ENCODE results near the gene CFAP61. TPM values are rescaled to one million over a fixed set of nuclear protein-coding genes. Genes with fewer than 3 reads are reported as not detected.

The CFAP61 gene
- total and polyA plus RNA-seq, 9 of the 15 experiments (the other 6 are each of a cell fraction or from before 2014, with no cell fraction given) = 0.11 TPM; not detected in 8

DNA sequence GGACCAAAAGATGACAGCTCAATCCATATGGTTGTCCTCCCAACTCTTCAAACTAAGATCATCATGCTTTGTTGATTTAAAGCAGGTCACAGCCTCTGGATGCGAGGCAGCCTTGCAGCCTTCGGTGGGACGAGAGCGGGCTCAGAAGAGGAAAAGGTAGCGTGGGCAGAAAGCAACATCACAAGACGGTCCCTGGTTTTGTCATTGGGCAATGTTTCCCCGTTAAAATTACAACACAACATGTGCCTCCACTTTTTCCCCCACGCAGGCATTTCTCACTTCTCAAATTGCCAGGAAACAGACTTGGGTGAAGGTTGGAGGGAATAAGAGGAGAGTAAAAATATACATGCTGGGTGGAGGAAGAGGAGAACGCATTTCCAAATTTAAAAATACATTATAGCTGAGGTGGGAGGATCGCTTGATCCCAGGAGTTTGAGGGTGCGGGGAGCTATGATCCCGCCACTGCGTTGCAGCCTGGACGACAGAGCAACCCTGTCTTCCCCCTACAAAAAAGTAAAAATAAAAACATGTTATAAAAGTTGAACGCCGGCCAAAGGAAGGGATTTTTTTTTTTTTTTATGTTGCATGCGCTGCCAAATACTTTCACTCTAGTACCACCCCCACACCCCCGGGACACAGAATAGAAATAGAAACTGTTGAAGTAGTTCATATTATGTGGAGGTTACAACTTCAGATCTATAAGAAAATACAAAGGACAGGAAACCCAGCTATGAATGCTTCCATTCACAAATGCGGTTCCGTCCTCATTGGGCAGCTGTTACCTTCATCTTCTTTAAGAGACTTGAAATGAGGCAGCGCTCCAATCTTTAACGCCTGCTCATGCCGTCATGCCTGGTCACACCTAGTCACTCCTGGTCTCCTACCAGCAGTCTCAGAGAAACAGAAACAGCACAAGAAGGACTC is 49.0 kb upstream of the CFAP61 start:
- no peak overlapping the region for H3K27ac ChIP-seq (ENCODE audit: extremely low read depth, low read depth, low read length)
- no peak overlapping the region for H3K4me3 ChIP-seq
- in situ Hi-C loops (cut with MboI) = no loop called here

More for the DNA sequence above, 49.0 kb upstream of the CFAP61 start:
- peaks cover 0 to 4% of the 10 kb centered on the region in 2 experiments; a peak in 2 of 5 replicates for H3K4me1 ChIP-seq (replicated peaks in 1 of 2; ENCODE audit: control insufficient read depth in 2 of 2, insufficient read depth in 2 of 2, low read length in 2 of 2)
- no peaks in the 10 kb centered on the region for H3K9me1 ChIP-seq (ENCODE audit: control insufficient read depth, insufficient read depth, low read length)
- no peaks in the 10 kb centered on the region for H3K9me3 ChIP-seq (replicated peaks; ENCODE audit: control insufficient read depth, insufficient read depth, low read depth, low read length)
- no peak for DNase-seq (ENCODE audit: extremely low read depth in 1 of 4, low spot score in 3 of 4)
- ChIA-PET POLR2A (no interaction called here), CTCF (ENCODE audit: low intra/inter-chr PET ratio) (interaction anchor here (0.6 kb wide), 1 partner anchor 14 kb away, joined by 3 read pairs; the partner anchor contains the start of gene NAA20)
- intact Hi-C loops (cut with micrococcal nuclease) = no loop called here
- H3K4me2 ChIP-seq (ENCODE audit: insufficient read depth, low read length) = no peak overlapping the region
- no peak for ATAC-seq
- 10% methylated on average over 15 of the region's 23 CpGs for whole genome bisulfite sequencing (ENCODE audit: insufficient coverage, low coverage, missing lambda C conversion rate)
- H3K79me2 ChIP-seq (ENCODE audit: control insufficient read depth, insufficient read depth, low read length) = no peaks in the 10 kb centered on the region
- H3K9ac ChIP-seq (ENCODE audit: insufficient read depth in 1 of 2, low read depth in 2 of 2, low read length in 2 of 2) = no peak overlapping the region
- no peak for FAIRE-seq
- no TSS peak for BruUV-seq (replicated peaks)
- TF ChIP-seq FOXJ3 (CRISPR knock-in tag; IDR thresholded peaks at IDR 0.05) (no peak), ZNF143 (CRISPR knock-in tag; IDR thresholded peaks at IDR 0.05) (no peak)
- TF ChIP-seq, protein P1, sequence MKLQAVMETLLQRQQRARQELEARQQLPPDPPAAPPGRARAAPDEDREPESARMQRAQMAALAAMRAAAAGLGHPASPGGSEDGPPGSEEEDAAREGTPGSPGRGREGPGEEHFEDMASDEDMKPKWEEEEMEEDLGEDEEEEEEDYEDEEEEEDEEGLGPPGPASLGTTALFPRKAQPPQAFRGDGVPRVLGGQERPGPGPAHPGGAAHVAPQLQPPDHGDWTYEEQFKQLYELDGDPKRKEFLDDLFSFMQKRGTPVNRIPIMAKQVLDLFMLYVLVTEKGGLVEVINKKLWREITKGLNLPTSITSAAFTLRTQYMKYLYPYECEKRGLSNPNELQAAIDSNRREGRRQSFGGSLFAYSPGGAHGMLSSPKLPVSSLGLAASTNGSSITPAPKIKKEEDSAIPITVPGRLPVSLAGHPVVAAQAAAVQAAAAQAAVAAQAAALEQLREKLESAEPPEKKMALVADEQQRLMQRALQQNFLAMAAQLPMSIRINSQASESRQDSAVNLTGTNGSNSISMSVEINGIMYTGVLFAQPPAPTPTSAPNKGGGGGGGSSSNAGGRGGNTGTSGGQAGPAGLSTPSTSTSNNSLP (IDR thresholded peaks at IDR 0.05; ENCODE audit: borderline replicate concordance, low read depth, low read length) = no peak
- TF ChIP-seq, protein P2, sequence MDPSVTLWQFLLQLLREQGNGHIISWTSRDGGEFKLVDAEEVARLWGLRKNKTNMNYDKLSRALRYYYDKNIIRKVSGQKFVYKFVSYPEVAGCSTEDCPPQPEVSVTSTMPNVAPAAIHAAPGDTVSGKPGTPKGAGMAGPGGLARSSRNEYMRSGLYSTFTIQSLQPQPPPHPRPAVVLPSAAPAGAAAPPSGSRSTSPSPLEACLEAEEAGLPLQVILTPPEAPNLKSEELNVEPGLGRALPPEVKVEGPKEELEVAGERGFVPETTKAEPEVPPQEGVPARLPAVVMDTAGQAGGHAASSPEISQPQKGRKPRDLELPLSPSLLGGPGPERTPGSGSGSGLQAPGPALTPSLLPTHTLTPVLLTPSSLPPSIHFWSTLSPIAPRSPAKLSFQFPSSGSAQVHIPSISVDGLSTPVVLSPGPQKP (CRISPR knock-in tag; IDR thresholded peaks at IDR 0.05) = no peak
- no peaks in the 10 kb centered on the region for H3K36me3 ChIP-seq (ENCODE audit: control insufficient read depth, insufficient read depth, low read length)
- no peaks in the 10 kb centered on the region for H4K20me1 ChIP-seq (replicated peaks; ENCODE audit: control insufficient read depth, insufficient read depth, low read length)
- peaks cover 9 to 38% of the 10 kb centered on the region in 2 experiments; a peak in 3 of 5 replicates for H3K27me3 ChIP-seq (ENCODE audit: control insufficient read depth in 2 of 2, insufficient read depth in 2 of 2, low read length in 2 of 2)
- no peak overlapping the region for H2AFZ ChIP-seq (ENCODE audit: low read depth, low read length)
